Right ventricle myocardium superior (tissue), 1 donor: ENCODE results near the gene RINL. TPM values are rescaled to one million over a fixed set of nuclear protein-coding genes. Genes with fewer than 3 reads are reported as not detected.

Experiments used
- ATAC-seq: fragments of 200-7000 bp; cut with Tn5 transposase; one replicate; pipeline ENCODE4 v1.9.1; 2020; ENCODE audit warnings: mild to moderate bottlenecking; ENCODE audit not compliant: poor library complexity
- DNase-seq: peaks from one replicate; pipeline ENCODE4 v3.0.0-alpha.2; 2020
- intact Hi-C: fragments of 100-400 bp; cut with DNase I; formaldehyde crosslinking; loops from one replicate; pipeline ENCODE4 v1.11.2; 2022
- long read RNA-seq: library from polyadenylated mRNA; unstranded; transcript quantifications from one replicate; pipeline ENCODE4 v2.0.0, GENCODE V29; 2021
- total RNA-seq: library from RNA; stranded (reverse); fragmentation: NEBNext Ultra II Directional; extraction: Animal tissue kit (Norgen Biotek cat#: 25700); gene quantifications from one replicate; pipeline ENCODE4 v1.2.1, GENCODE V29; 2021
- donor health status: DM: no; HTN: yes; CAD: no; lungs with severe emphysema.

The RINL gene, protein sequence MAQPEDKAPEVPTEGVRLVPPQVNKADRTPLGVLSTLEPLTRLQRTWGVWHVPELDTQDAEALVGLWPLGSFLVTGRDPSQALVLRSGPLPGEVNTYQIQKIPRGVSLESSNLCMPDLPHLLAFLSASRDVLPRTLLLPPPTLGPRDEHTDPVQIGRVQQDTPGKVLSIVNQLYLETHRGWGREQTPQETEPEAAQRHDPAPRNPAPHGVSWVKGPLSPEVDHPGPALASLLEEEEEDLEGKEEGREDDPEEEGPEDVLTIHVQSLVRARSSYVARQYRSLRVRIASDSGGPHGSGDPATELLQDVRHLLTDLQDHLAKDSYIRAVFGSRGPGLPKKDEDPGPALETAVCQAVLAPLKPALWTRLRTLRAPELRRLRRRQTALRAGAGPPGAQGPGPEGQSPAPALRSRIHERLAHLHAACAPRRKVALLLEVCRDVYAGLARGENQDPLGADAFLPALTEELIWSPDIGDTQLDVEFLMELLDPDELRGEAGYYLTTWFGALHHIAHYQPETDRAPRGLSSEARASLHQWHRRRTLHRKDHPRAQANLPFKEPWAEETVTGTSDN
- 6.3 TPM for total RNA-seq
- long read RNA-seq, partial matches to known transcripts, result 3 of 5 reads
- long read RNA-seq, other reads (novel, unspliced or antisense), result 2 of 5 reads

DNA sequence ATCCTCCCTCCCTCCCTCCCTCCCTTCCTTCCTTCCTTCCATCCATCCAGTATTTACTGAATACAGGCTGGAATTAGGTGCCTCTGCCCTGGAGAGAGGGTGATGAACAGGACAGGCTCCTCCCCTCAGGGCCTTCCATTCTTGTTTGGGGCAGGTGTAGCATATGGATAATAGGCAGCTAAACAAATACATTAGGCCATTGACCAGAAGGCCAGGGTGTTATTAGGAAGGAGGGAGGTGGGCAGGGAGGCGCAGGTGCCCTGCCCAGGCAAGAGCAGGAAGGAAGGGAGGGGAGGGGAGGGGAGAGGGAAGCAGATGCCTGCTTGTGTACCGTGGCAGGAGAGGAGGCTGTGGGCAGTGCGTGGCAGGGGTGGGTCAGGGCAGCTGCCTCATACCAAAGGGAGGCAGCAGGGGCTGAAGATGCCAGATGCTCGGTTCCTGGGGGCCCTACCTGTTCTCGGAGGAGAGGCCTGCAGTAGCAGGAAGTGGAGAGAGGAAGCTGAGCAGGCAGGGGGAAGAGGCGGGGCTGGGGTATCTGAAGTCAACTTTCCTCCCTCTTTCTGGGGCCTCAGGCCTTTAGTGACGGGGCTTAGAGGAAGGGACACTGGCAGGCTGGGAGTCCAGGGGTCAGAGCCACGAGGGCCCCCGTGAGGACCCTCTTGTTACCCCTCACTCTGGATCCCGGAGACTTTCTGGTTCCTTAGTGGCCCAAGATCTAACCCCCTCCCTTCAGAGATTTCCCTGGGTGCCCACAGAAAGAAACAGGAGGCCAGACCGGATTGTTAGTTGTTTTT, at the start of gene RINL:
Gene RINL, minus strand, starts transcription at position 495 of the 794 bp plus-strand sequence. CDS start 1,533 bp downstream, outside the sequence.
- DNase-seq (peak; percentile 54), ATAC-seq (peak; percentile 47)
- intact Hi-C loops, result no loop called here

DNA sequence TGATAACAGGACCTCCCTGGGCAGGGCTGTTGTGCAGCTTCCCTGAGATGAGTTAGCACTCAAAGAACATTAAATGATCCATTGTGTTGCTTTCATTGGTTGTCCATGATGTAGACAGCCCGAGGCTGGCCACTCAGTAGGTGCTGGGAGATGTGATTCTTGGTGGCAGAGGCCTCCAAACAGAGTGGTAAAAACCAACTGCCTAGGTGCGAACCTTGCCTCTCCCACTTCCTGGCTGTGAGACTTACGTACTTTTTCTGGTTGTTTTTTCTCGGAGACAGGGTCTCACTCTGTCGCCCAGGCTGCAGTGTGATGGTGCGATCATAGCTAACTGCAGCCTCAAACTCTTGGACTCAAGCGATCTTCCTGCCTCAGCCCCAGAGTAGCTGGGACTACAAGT, 46.3 kb upstream of the RINL start:
- DNase-seq (no peak), ATAC-seq (no peak)
- intact Hi-C loops, result loop anchor here (10.0 kb wide), 1 partner anchor 520 kb away; the partner anchor contains the start of gene FAM98C

DNA sequence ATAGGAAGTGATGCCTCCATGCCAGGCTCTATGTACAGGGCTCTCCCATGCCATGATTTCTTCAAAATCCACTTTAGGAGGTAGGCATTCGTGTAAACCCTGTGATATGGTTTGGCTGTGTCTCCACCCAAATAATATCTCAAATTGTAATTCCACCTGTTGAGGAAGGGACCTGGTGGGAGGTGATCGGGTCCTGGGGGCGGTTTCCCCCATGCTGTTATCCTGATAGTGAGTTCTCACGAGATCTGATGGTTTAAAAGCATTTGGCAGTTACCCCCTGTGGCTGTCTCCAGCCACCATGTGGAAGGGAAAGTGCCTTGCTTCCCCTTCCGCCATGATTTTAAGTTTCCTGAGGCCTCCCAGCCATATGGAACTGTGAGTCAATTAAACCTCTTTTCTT, 44.4 kb upstream of the RINL start:
- DNase-seq (no peak), ATAC-seq (no peak)
- intact Hi-C loops, result loop anchor here (10.0 kb wide), 1 partner anchor 518 kb away; the partner anchor contains the start of gene FAM98C

DNA sequence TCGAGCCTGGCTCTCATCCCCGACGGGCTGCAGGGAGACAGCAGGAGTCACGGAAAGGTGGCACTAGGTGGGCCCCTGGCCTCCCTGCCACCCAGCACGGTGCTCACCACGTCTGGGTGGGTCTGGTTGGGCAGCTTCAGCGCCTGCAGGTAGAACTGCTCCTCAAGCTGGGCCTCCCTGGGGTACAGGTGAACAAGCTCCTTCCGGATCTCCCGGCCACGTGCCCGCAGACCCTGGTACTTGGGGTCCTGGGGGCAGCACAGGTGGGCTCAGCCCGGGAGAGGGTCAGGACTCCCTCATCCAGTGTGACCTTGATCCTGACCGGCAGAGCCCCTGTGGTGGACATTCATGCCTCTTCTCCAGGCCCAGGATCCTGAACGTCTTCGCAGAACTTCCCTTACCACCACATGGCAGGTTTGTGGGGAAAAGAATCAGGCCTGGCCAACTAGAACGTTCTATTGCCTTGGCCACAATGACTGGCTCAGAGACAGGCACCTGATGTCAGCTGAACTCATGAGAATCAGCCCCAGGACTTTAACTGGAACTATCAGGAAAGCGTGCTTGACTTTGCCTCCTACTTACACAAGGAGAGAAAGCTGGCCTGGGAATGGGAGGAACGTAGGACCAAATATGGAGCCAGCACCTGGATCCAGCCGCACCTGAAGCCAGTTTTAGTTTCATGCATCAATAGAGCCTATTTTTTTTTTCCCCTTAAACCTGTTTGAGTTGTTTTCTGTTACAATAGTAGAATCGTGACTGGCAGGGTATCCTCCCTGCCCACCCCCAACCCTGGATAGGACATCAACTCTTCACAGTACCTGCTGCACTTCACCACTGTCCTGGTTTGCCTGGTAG, 43.6 kb upstream of the RINL start:
- DNase-seq, result no peak
- ATAC-seq, result no peak
- intact Hi-C loops, result loop anchor here (10.0 kb wide), 1 partner anchor 517 kb away; the partner anchor contains the start of gene FAM98C

DNA sequence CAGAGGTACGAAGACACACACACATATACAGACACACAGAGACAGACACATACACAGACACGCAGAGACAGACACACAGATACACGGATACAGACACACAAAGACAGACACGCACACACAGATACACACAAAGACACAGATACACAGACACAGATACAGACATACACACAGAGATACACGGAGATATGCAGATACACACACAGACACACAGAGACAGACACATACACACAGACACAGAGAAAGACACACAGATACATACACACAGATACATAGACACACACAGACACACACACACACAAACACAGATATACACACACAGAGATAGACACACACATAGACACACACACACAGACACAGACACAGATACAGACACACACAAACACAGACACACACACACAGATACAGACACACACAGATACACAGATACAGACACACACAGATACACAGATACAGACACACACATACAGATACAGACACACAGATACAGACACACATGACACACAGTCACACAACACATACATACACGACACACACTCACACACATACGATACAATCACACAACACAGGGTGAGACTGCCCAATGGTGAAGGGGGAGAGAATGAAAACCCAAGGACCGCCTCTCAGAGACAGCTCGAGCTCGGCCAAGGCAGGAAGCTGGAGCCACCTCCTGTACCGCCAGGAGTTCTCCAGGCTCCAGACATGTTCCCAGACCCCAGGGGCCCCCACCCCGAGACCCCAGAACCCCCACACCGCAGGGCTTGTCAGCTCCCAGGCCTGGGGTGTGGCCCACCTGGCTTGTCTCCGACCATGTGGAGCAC, 42.7 kb upstream of the RINL start:
- intact Hi-C loops, result loop anchor here (10.0 kb wide), 1 partner anchor 516 kb away; the partner anchor contains the start of gene FAM98C
- DNase-seq (no peak), ATAC-seq (no peak)

DNA sequence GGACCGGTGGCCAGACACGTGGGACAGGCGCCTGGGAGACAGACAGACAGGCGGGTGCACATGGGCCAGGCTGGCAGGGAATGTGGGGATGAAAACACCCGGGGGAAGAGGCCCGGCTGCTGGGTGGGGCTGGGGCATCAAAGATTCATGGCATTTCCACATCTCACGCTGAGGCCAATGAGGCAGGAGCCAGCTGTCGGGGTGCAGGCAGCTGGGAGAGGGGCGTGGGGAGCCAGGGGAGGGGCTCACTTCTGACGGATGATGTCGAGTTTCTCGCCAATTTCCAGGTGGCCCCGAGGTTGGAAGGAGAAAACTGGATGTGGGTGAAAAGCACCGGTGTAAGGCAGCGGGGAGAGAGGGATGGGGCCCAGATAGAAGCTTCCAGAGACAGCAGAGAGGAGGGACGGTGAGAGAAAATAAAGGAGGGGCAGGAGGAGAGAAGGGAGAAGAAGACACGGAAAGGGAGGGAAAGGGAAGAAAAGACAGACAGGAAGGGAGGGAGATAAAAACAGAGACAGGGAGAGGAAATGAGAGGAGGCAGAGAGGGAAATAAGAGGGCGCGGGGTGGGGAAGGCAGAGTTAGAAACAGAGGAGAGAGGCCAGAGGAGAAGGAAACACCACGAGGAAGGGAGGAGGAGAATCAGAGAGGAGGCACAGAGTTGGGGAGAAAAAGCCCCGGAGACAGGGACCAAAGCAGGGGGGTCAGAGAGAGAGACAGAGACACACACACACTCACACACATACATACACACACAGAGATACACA, 41.9 kb upstream of the RINL start:
- ATAC-seq (no peak), DNase-seq (no peak)
- intact Hi-C loops, result loop anchor here (10.0 kb wide), 1 partner anchor 515 kb away; the partner anchor contains the start of gene FAM98C

DNA sequence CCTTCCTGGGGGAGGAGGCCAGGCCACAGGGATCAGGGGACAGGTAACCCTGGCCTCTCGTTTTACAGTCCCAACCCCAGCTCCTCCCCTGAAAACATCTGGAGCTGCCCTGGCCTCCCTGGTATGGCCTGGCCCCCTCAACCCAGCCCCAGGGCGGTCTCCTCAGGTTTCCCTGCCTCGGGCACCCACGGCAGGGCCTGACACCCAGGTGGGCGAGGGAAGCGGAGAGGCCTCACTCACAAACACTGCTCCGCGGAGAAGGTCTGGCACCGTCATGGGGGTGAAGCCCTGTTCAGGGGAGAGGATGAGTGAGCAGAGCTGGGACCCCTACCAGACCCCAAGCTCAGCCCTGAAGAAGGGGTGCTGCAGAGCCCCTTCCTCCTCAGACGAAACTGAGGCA, 40.5 kb upstream of the RINL start:
- ATAC-seq (no peak), DNase-seq (peak; percentile 19)
- intact Hi-C loops, result no loop called here

DNA sequence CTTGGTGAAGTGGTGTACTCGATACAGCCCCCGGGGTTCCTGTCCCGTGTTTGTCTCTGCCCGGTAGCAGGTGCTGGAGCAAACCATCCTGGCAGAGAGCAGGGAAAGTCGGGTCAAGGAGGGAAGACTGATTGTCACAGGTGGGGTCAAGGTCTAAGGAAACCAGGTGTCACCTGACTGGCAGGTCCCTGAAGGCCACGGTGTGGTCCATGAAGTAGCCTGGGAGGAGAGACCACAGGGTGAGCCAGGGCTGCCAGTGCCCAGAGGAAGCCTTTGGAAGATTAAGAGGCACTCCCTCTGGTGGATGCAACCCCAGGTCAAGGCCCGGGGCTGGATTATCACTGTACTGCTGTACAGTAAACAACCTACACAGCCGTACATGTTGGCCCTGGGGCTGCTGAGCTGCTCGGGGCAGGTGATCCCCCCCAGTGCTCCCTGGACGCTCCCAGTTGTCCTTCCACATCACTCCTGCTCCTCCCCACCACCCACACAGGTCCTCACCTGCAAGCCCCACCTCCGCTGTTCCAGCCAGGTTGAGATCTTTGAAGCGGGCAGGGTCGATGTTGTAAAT, 39.9 kb upstream of the RINL start:
- no peak for ATAC-seq
- DNase-seq, result peak; percentile 30
- intact Hi-C loops, result no loop called here

DNA sequence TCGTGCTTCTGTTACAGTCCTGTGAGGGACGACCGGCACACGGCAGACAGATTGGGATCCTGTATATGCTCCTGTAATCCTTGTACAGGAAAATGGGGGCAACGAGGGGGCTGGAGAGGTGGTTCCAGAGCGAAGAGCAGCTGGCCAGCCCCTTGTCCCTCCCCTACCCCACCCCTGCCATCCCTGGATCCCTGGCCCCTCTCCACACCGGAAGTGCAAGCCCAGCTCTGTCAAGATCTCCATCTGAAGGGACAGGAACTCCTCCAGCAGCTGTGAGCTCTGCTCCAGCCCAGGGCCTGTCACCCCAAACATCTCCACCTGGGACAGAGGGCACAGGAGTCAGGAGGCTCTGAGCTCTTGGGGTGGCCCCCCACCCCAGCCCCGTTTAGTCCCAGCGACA, 39.4 kb upstream of the RINL start:
- DNase-seq, result peak; percentile 24
- ATAC-seq, result no peak
- intact Hi-C loops, result no loop called here

DNA sequence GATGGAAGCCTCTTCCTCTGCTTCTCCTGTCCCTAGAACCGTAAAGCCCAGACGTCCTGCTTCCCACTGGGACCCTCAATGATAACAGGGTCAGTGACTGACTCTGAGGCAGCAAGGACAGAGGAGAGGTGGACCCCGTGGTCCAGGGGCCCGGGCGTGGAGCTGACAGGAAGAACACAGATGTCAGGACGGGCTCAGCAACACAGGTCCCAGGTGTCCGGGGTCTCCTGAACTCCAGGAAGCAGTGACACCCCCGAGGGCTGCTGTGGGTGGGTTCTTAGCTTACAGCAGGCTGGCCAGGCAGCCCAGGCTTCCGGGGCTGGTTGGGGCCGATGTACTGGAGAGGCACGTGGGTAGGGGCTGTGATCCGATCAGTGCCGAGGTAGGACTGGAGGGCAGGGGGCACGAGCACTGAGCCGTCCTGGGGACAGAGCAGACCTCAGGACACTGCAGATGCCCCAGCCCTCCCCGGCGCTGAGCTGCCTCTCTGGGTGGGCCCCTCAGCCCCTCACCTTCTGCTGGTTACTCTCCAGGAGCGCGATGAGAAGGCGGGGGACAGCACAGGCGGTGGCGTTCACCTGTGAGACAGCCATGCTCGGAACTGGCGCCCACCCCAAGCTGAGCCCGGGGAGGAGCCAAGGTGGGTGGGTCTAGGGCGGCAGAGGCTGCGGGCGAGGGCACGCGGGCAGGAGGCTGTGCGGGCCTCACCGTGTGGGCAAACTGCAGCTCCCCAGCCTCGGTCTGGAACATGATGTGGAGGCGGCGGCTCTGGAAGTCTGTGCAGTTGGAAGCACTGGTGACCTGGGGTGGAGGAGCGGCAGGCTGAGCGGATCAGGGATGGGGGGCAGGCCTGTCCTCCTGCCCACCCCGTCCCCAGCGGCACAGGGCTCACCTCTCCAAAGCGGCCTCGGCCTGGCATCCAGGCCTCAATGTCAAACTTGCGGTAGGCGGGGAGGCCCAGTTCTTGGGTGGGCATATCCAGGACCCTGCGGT, 37.5 kb upstream of the RINL start:
- ATAC-seq, result no peak
- DNase-seq, result peak; percentile 31
- intact Hi-C loops, result no loop called here

DNA sequence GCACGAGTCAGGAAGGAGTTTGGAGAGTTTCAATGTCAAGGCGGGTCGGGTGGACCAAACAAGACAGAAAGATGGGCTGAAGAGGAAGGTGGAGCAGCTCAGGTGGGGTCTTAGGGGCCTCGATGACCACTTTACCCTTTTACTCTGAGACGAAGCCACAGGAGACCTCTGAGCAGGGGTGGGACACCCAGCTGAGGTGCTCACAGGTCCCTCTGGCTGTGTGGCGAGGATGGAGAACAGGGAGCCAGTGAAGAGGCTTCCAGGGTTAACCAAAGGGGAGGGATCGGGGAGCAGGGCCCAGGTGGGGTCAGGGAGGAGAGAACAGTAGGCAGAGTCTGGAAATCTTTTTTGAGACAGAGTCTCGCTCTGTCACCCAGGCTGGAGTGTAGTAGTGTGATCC, 35.9 kb upstream of the RINL start:
- DNase-seq (peak; percentile 20), ATAC-seq (no peak)
- intact Hi-C loops, result no loop called here

DNA sequence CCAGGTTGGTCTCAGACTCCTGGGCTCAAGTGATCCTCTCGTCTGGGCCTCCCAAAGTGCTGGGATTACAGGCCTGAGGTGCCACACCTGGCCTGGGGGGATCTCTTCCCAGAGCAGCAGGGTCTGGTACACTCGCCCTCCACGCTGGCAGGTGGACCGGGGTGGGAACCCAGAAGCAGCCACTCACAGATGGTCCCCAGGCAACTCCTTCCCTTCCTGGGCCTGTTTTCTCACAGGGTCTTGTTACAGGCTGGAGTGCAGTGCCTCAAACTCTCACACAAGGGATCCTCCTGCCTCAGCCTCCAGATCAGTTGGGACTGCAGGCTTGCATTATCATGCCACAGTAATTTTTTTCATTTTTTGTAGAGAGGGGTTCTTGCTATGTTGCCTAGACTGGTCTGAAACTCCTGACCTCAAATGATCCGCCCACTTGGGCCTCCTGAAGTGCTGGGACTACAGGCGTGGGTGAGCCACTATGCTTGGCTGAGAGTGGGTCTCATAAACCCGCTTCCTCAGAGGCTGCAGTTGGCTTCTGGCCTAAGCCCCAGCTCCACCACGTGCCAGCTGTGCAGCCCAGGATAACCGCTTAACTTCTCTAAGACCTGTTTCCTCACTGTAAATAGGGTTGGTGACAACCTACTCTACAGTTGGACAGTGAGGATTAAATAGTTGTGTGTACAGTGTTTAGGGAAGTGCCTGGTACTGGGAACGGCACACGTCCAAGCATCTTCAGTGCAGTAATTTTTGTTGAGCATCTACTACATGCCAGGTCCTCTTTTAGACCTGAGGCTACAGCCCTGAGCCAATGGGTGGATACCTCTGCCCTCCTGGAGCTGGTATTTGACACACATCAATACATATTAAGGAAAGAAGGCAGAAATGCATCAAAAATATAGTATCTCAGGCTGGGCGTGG, 34.8 kb upstream of the RINL start:
- peak; percentile 23 for DNase-seq
- ATAC-seq, result no peak
- intact Hi-C loops, result no loop called here

DNA sequence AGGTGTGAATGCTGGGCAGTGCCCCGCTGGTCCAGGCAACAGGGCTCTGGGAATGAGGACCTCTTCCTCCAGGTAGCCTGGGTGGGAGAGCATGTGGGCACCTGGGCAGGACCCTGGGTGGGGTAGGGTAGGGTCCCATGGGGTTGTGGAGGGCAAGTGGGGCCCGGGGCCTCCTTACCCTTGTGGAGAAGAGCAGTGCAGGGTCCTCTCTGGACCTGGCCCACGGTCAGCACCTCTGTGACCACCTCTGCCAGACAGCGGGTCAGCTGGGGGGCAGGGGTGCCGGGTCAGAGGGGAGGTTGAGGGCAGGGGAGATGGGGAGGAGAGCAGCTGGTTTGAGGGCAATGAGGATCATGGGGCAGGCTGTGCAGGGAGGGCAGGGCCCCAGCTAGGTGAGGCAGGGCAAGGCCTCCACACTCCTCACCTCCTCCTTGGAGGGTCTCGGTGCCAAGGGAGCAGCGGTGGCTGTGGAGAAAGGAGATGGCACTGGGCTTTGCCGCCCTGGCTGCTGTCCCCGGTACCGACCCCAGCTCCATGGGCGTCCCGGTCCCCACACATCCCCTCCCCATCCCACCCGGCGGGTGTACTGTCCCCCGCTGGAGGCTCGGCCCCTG, 33.4 kb upstream of the RINL start:
- ATAC-seq, result no peak
- intact Hi-C loops, result no loop called here

DNA sequence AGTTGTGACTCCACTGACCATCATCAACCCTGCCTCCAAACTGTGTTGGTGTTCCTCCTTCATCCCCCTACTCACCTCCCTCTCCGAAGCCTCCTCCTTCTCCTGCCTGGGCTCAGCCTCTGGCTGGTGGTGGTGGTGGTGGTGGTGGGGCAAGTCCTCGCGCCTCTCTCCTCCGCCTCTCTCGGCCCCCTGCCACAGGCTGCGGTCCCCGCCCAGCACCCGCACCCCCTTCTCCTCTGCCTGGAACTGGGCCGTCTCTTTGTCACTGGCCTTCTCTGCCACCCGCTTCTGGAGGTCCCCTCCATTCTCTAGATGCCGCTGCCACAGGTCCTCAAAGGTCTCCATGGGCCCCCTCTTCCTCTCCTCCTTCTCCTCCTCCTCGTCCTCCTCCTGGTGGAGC, 32.4 kb upstream of the RINL start:
- no peak for ATAC-seq
- no peak for DNase-seq
- intact Hi-C loops, result no loop called here

More for the DNA sequence above, 33.4 kb upstream of the RINL start:
- no peak for DNase-seq
